BE2C (cell line): ENCODE data around the gene PFKFB3.
"Not testable (repeated sequence)": the region's sequence is repeated elsewhere in the genome, so short reads cannot be mapped to it uniquely, and the experiment has no call there.

ENCODE experiments used
- DNase-seq: peaks from one replicate; pipeline ENCODE4 v3.0.0-alpha.2; 2020
- H3K27me3 ChIP-seq: fragments of 250-450 bp; sonication (Bioruptor Pico); 2 replicates; pipeline ENCODE4 v1.5.1; 2020; ENCODE audit warnings: mild to moderate bottlenecking
- H3K36me3 ChIP-seq: fragments of 250-450 bp; sonication (Bioruptor Pico); 2 replicates; pipeline ENCODE4 v1.5.1; 2020; ENCODE audit warnings: mild to moderate bottlenecking
- H3K4me1 ChIP-seq: fragments of 250-450 bp; sonication (Bioruptor Pico); 2 replicates; pipeline ENCODE4 v1.5.1; 2020
- H3K4me3 ChIP-seq: 2 replicates; pipeline ENCODE4 v1.5.1; 2011; ENCODE audit warnings: low read depth, low read length
- H3K9me3 ChIP-seq: fragments of 250-450 bp; sonication (Bioruptor Pico); 2 replicates; pipeline ENCODE4 v1.5.1; 2020
- TF ChIP-seq, protein P1 (sequence below): IDR thresholded peaks from 2 replicates; pipeline ENCODE4 v1.5.1; 2012; ENCODE audit warnings: mild to moderate bottlenecking, low read depth, low read length

PFKFB3 gene

DNA sequence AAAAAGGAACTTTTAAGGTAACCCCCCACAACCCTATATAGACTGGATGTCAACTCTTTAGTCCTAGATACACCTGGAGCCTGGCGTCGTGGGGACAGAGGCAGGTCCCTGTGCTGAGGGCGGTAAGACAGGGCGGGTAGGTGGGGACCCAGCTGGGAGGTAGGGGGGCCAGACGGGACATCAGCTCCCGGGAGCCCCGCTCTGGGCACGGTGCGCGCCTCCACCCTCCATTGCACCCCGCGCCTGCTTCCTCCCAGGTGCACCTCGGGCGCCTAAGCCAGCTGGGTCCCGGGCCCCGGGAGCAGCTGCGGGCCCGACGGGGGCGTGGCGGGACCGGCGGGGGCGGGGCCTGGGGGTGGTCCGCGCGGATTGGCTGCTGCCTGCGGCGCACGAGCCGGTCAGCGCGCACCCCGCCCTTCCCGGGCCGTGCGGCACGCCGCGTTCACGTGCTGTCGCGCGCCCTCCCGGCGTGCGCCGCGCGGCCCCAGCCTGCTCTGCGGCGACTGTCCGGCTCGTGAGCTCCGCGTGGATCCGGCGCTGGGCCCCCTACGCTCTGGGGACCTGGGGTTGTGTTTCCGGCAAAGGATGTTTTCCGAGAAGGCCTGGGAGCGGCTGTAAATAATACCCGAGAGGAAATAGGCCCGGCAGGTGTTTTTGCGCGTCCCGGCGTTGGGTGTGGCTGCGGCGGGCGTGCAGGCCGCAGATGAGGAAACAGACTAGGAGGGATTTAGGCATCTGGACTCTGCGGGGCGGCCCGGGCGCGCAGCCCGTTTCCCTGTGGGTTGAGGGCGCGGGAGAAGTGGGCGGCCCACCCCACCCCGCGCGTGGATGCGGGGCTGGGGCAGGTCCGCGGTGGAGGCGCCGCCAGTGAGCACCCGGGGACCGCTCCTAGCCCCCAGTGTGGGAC is 39.1 kb upstream of the PFKFB3 start:
- Histone ChIP-seq H3K9me3 (no peaks in the 10 kb centered on the region), H3K36me3 (no peaks in the 10 kb centered on the region), H3K4me3 (peak overlapping the region; percentile 60), H3K4me1 (no peaks in the 10 kb centered on the region; the same call in 1 of the 2 replicates), H3K27me3 (no peaks in the 10 kb centered on the region)
- DNase-seq = peak; percentile 86
- TF ChIP-seq, protein P1, sequence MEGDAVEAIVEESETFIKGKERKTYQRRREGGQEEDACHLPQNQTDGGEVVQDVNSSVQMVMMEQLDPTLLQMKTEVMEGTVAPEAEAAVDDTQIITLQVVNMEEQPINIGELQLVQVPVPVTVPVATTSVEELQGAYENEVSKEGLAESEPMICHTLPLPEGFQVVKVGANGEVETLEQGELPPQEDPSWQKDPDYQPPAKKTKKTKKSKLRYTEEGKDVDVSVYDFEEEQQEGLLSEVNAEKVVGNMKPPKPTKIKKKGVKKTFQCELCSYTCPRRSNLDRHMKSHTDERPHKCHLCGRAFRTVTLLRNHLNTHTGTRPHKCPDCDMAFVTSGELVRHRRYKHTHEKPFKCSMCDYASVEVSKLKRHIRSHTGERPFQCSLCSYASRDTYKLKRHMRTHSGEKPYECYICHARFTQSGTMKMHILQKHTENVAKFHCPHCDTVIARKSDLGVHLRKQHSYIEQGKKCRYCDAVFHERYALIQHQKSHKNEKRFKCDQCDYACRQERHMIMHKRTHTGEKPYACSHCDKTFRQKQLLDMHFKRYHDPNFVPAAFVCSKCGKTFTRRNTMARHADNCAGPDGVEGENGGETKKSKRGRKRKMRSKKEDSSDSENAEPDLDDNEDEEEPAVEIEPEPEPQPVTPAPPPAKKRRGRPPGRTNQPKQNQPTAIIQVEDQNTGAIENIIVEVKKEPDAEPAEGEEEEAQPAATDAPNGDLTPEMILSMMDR = no peak

DNA sequence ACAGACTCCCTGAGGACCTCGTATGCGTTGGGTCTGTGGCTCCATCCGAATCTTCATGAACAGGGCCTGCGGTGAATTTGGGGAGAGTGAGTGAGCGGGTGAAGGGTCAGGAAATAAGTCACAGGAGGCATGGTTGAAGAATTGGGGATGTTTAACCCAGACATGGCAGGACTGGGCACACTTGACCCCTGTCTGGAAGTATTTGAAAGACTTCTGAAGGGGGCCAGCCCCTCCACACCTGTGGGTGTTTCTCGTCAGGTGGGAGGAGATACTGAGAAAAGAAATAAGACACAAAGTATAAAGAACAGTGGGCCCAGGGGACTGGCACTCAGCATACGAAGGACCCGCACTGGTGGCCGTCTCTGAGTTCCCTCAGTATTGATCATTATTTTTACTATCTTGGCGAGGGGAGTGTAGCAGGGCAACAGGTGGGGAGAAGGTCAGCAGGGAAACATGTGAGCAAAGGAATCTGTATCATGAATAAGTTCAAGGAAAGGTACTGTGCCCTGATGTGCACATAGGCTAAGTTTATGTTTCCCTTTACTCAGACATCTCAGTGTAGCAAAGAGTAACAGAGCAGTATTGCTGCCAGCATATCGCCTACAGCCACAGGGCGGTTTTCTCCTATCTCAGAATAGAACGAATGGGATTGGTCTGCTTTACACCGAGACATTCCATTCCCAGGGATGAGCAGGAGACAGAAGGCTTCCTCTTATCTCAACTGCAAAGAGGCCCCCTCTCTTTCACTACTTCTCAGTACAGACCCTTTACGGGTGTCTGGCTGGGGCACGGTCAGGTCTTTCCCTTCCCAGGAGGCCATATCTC is 38.2 kb upstream of the PFKFB3 start:
- Histone ChIP-seq H3K4me1 (no peaks in the 10 kb centered on the region; the same call in 1 of the 2 replicates), H3K9me3 (no peaks in the 10 kb centered on the region), H3K4me3 (peak overlapping the region; percentile 60), H3K36me3 (no peaks in the 10 kb centered on the region), H3K27me3 (no peaks in the 10 kb centered on the region)
- TF ChIP-seq, protein P1 = no peak
- DNase-seq = no peak

DNA sequence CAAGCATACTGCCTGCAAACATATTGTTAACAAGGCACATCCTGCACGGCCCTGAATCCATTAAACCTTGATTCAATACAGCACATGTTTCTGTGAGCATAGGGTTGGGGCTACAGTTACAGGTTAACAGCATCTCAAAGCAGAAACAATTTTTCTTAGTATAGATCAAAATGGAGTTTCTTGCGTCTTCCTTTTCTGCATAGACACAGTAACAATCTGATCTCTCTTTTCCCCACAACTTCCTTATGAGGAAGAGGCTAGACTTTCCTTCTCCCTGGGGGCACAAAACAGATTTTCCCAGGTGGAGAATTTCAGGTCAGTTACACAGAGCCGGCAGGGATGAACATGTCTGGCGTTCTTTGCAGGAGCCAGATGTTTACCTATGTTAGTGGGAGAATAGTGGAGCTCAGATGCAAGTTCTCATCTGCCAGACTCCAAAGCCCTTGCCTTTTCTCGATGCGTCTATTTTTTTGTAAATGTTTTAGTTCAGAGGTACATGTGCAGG is 37.5 kb upstream of the PFKFB3 start:
- H3K4me3 ChIP-seq = no peak overlapping the region
- TF ChIP-seq, protein P1 = no peak

DNA sequence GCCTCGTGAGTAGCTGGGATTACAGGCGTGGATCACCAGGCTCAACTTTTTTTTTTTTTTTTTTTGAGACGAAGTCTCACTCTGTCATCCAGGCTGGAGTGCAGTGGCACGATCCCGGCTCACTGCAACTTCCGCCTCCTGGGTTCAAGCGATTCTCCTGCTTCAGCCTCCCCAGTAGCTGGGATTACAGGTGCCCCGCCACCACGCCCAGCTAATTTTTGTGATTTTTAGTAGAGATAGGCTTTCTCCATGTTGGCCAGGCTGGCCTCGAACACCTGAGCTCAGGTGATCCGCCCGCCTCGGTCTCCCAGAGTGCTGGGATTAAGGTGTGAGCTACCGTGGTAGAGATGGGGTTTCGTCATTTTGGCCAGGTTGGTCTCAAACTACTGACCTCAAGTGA is 36.8 kb upstream of the PFKFB3 start:
- not testable (repeated sequence) for H3K4me1 ChIP-seq, DNase-seq, H3K27me3 ChIP-seq, H3K9me3 ChIP-seq, H3K36me3 ChIP-seq, H3K4me3 ChIP-seq

More for the DNA sequence above, 37.5 kb upstream of the PFKFB3 start:
- DNase-seq = no peak
- no peaks in the 10 kb centered on the region; the same call in 1 of the 2 replicates for H3K4me1 ChIP-seq
- H3K36me3 ChIP-seq = no peaks in the 10 kb centered on the region
- H3K27me3 ChIP-seq = no peaks in the 10 kb centered on the region
- no peaks in the 10 kb centered on the region for H3K9me3 ChIP-seq

DNA sequence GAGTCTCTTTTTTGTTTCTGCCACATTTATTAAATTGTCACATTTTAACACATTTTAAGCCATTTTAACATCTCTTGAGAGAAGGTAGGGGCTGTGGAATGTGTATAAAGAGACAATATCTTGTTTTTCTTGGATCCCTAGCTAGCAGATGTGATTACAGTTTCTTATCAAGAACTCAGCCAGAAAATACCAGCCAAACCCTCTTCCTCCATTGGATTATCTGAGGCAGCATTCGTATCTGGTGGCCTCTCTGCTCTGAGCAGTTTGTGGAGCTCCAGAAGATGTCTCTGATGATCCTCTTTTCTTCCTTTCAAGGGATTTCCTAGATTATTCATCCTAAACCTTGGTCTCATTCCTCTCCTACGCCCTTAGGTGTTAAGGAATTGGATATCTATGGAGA is 35.3 kb upstream of the PFKFB3 start:
- Histone ChIP-seq H3K27me3 (no peaks in the 10 kb centered on the region), H3K4me1 (no peaks in the 10 kb centered on the region; the same call in 1 of the 2 replicates), H3K4me3 (no peak overlapping the region), H3K36me3 (no peaks in the 10 kb centered on the region), H3K9me3 (no peaks in the 10 kb centered on the region)
- DNase-seq = no peak
- TF ChIP-seq, protein P1 = no peak

DNA sequence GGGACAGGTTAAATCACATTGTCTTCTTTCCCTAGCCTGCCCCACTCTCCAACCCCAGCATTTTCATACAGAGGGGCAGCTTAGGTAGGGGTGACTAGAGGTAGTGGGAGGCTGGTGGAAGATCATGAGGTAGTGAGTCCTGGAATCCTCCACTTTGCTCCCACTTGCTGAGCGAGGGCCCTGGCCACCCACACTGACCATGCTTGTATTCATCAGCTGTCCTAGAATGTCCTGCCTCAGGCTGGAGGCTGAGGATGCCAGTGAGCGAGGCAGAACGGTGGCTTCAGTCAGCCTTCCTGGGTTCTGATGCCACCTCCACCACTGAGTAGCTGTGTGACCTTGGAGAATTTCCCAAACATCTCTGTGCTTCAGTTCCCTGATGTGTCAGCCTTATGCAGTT is 34.6 kb upstream of the PFKFB3 start:
- Histone ChIP-seq H3K36me3 (no peaks in the 10 kb centered on the region), H3K4me1 (no peaks in the 10 kb centered on the region; the same call in 1 of the 2 replicates), H3K9me3 (no peaks in the 10 kb centered on the region), H3K4me3 (no peak overlapping the region), H3K27me3 (no peaks in the 10 kb centered on the region)
- TF ChIP-seq, protein P1 = no peak
- no peak for DNase-seq
